ENCODE data around the gene OSBPL6.

The OSBPL6 gene

GRCh38 chr2:178223806-178224205, 29.5 kb downstream of the OSBPL6 start:
- Histone ChIP-seq H3K27ac (ENCODE audit: low read length, poor library complexity, severe bottlenecking) (no peak overlapping the region), H2AK5ac (ENCODE audit: low read length, severe bottlenecking) (no peak overlapping the region), H3K79me1 (replicated peaks; ENCODE audit: low read length, poor library complexity, severe bottlenecking) (peaks cover 4% of the 10 kb centered on the region), H2BK15ac (ENCODE audit: low read depth, poor library complexity, severe bottlenecking) (no peak overlapping the region), H4K91ac (ENCODE audit: low read length) (no peak overlapping the region), H3K4me3 (ENCODE audit: insufficient read depth in 1 of 2, low read depth in 1 of 2, low read length in 2 of 2) (no peak overlapping the region), H2BK12ac (ENCODE audit: low read length in 2 of 2) (no peak overlapping the region), H3K4me1 (ENCODE audit: control insufficient read depth, insufficient read depth, low read depth, low read length) (peaks cover 2% of the 10 kb centered on the region), H3K9ac (ENCODE audit: low read length) (no peak overlapping the region), H3K27me3 (ENCODE audit: control insufficient read depth in 1 of 2, insufficient read depth in 1 of 2, low read length in 2 of 2) (no peaks in the 10 kb centered on the region), H3K23ac (ENCODE audit: low read length in 2 of 2) (no peak overlapping the region), H2BK120ac (ENCODE audit: low read depth, low read length) (no peak overlapping the region), H3K4me2 (ENCODE audit: low read length, poor library complexity, severe bottlenecking) (no peak overlapping the region), H2BK5ac (ENCODE audit: low read depth, low read length, poor library complexity, severe bottlenecking) (no peak overlapping the region), H3K4ac (ENCODE audit: low read depth in 1 of 2, low read length in 2 of 2) (no peak overlapping the region), H2AFZ (ENCODE audit: low read depth, low read length) (no peak overlapping the region), H3K18ac (ENCODE audit: low read depth in 1 of 2, low read length in 2 of 2) (no peak overlapping the region), H3K9me3 (ENCODE audit: control insufficient read depth, low read length) (no peaks in the 10 kb centered on the region), H3K36me3 (ENCODE audit: control insufficient read depth in 1 of 2, insufficient read depth in 2 of 2, low read depth in 1 of 2, low read length in 2 of 2) (no peaks in the 10 kb centered on the region), H3K14ac (ENCODE audit: low read length in 2 of 2) (peak overlapping the region in 1 of 2 experiments; percentile 20), H4K8ac (ENCODE audit: low read length) (no peak overlapping the region)
- 92% methylated on average over 4 of the region's 4 CpGs for WGBS
- DNase-seq, result no peak

- H2BK12ac ChIP-seq (ENCODE audit: low read length in 2 of 2), result no peak overlapping the region
- no peak overlapping the region for H3K18ac ChIP-seq (ENCODE audit: low read depth in 1 of 2, low read length in 2 of 2)
- no peak overlapping the region for H3K27ac ChIP-seq (ENCODE audit: low read length, poor library complexity, severe bottlenecking)
- H2BK120ac ChIP-seq (ENCODE audit: low read depth, low read length), result no peak overlapping the region
- no peak overlapping the region for H3K4ac ChIP-seq (ENCODE audit: low read depth in 1 of 2, low read length in 2 of 2)
- H4K91ac ChIP-seq (ENCODE audit: low read length), result no peak overlapping the region
- H2BK5ac ChIP-seq (ENCODE audit: low read depth, low read length, poor library complexity, severe bottlenecking), result no peak overlapping the region
- no peak overlapping the region for H4K8ac ChIP-seq (ENCODE audit: low read length)
- no peak overlapping the region for H2AFZ ChIP-seq (ENCODE audit: low read depth, low read length)
- H3K4me3 ChIP-seq (ENCODE audit: insufficient read depth in 1 of 2, low read depth in 1 of 2, low read length in 2 of 2), result no peak overlapping the region
- H3K27me3 ChIP-seq (ENCODE audit: control insufficient read depth in 1 of 2, insufficient read depth in 1 of 2, low read length in 2 of 2), result no peaks in the 10 kb centered on the region
- H2BK15ac ChIP-seq (ENCODE audit: low read depth, poor library complexity, severe bottlenecking), result no peak overlapping the region
- no peak overlapping the region for H3K9ac ChIP-seq (ENCODE audit: low read length)
- WGBS, result 79% methylated on average over 3 of the region's 4 CpGs
- no peak overlapping the region for H2AK5ac ChIP-seq (ENCODE audit: low read length, severe bottlenecking)
- H3K36me3 ChIP-seq (ENCODE audit: control insufficient read depth in 1 of 2, insufficient read depth in 2 of 2, low read depth in 1 of 2, low read length in 2 of 2), result no peaks in the 10 kb centered on the region
- H3K14ac ChIP-seq (ENCODE audit: low read length in 2 of 2), result no peak overlapping the region
- peak; percentile 33 for DNase-seq
- H3K9me3 ChIP-seq (ENCODE audit: control insufficient read depth, low read length), result no peaks in the 10 kb centered on the region
- H3K23ac ChIP-seq (ENCODE audit: low read length in 2 of 2), result no peak overlapping the region
- peaks cover 2% of the 10 kb centered on the region for H3K4me1 ChIP-seq (ENCODE audit: control insufficient read depth, insufficient read depth, low read depth, low read length)
- H3K79me1 ChIP-seq (replicated peaks; ENCODE audit: low read length, poor library complexity, severe bottlenecking), result peaks cover 4% of the 10 kb centered on the region
- H3K4me2 ChIP-seq (ENCODE audit: low read length, poor library complexity, severe bottlenecking), result no peak overlapping the region
These were observed 30.9 kb downstream of the OSBPL6 start for GRCh38 chr2:178225006-178225805.

DNA sequence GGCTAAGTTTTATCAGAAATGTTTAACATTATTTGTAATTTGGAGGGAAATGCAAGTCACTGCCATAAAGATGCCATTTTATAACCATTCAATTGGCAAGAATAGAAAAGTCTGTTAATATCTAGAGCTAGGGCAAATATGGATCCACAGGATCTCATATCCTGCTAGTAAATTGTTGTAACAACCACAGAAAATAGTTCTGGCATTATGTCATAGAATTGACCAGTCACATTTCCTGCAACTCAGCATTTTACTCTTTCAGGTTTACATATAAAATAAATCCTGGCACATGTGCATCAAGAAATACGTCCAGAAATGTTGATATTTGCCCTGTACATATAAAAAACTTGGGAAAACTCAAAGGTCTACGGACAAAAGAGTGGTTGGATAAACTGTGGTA, 32.9 kb downstream of the OSBPL6 start:
- Histone ChIP-seq H3K4me2 (ENCODE audit: low read length, poor library complexity, severe bottlenecking) (no peak overlapping the region), H3K23ac (ENCODE audit: low read length in 2 of 2) (no peak overlapping the region), H3K27ac (ENCODE audit: low read length, poor library complexity, severe bottlenecking) (no peak overlapping the region), H2BK120ac (ENCODE audit: low read depth, low read length) (no peak overlapping the region), H2BK12ac (ENCODE audit: low read length in 2 of 2) (no peak overlapping the region), H3K9ac (ENCODE audit: low read length) (no peak overlapping the region), H2AFZ (ENCODE audit: low read depth, low read length) (no peak overlapping the region), H3K18ac (ENCODE audit: low read depth in 1 of 2, low read length in 2 of 2) (no peak overlapping the region), H3K4me3 (ENCODE audit: insufficient read depth in 1 of 2, low read depth in 1 of 2, low read length in 2 of 2) (no peak overlapping the region), H2BK5ac (ENCODE audit: low read depth, low read length, poor library complexity, severe bottlenecking) (no peak overlapping the region), H4K91ac (ENCODE audit: low read length) (no peak overlapping the region), H3K79me1 (replicated peaks; ENCODE audit: low read length, poor library complexity, severe bottlenecking) (peaks cover 2% of the 10 kb centered on the region), H2AK5ac (ENCODE audit: low read length, severe bottlenecking) (no peak overlapping the region), H3K9me3 (ENCODE audit: control insufficient read depth, low read length) (no peaks in the 10 kb centered on the region), H3K14ac (ENCODE audit: low read length in 2 of 2) (no peak overlapping the region), H3K4me1 (ENCODE audit: control insufficient read depth, insufficient read depth, low read depth, low read length) (peaks cover 2% of the 10 kb centered on the region), H4K8ac (ENCODE audit: low read length) (no peak overlapping the region), H3K36me3 (ENCODE audit: control insufficient read depth in 1 of 2, insufficient read depth in 2 of 2, low read depth in 1 of 2, low read length in 2 of 2) (no peaks in the 10 kb centered on the region), H3K4ac (ENCODE audit: low read depth in 1 of 2, low read length in 2 of 2) (no peak overlapping the region), H2BK15ac (ENCODE audit: low read depth, poor library complexity, severe bottlenecking) (no peak overlapping the region), H3K27me3 (ENCODE audit: control insufficient read depth in 1 of 2, insufficient read depth in 1 of 2, low read length in 2 of 2) (no peaks in the 10 kb centered on the region)
- peak; percentile 34 for DNase-seq
- 86% methylated on average over 1 of the region's 2 CpGs for WGBS

GRCh38 chr2:178229927-178230326, 35.6 kb downstream of the OSBPL6 start:
- Histone ChIP-seq H4K91ac (ENCODE audit: low read length) (no peak overlapping the region), H3K27ac (ENCODE audit: low read length, poor library complexity, severe bottlenecking) (no peak overlapping the region), H2BK5ac (ENCODE audit: low read depth, low read length, poor library complexity, severe bottlenecking) (no peak overlapping the region), H2BK12ac (ENCODE audit: low read length in 2 of 2) (no peak overlapping the region), H3K4me2 (ENCODE audit: low read length, poor library complexity, severe bottlenecking) (no peak overlapping the region), H3K4me3 (ENCODE audit: insufficient read depth in 1 of 2, low read depth in 1 of 2, low read length in 2 of 2) (no peak overlapping the region), H3K27me3 (ENCODE audit: control insufficient read depth in 1 of 2, insufficient read depth in 1 of 2, low read length in 2 of 2) (no peaks in the 10 kb centered on the region), H3K14ac (ENCODE audit: low read length in 2 of 2) (no peak overlapping the region), H2BK120ac (ENCODE audit: low read depth, low read length) (no peak overlapping the region), H3K9ac (ENCODE audit: low read length) (no peak overlapping the region), H2AK5ac (ENCODE audit: low read length, severe bottlenecking) (no peak overlapping the region), H3K18ac (ENCODE audit: low read depth in 1 of 2, low read length in 2 of 2) (no peak overlapping the region), H4K8ac (ENCODE audit: low read length) (no peak overlapping the region), H2BK15ac (ENCODE audit: low read depth, poor library complexity, severe bottlenecking) (no peak overlapping the region), H3K79me1 (replicated peaks; ENCODE audit: low read length, poor library complexity, severe bottlenecking) (no peaks in the 10 kb centered on the region), H3K4ac (ENCODE audit: low read depth in 1 of 2, low read length in 2 of 2) (no peak overlapping the region), H3K9me3 (ENCODE audit: control insufficient read depth, low read length) (no peaks in the 10 kb centered on the region), H3K23ac (ENCODE audit: low read length in 2 of 2) (no peak overlapping the region), H2AFZ (ENCODE audit: low read depth, low read length) (no peak overlapping the region), H3K36me3 (ENCODE audit: control insufficient read depth in 1 of 2, insufficient read depth in 2 of 2, low read depth in 1 of 2, low read length in 2 of 2) (no peaks in the 10 kb centered on the region), H3K4me1 (ENCODE audit: control insufficient read depth, insufficient read depth, low read depth, low read length) (no peaks in the 10 kb centered on the region)
- DNase-seq, result no peak
- 100% methylated on average over 1 of the region's 1 CpG for WGBS

Data from mesenchymal stem cell (in vitro differentiated cells and primary cell).